ENCODE results near the gene CRHR1. TPM values are rescaled to one million over a fixed set of nuclear protein-coding genes. Genes with fewer than 3 reads are reported as not detected.

Gene CRHR1
- total and polyA plus RNA-seq, 10 of the 15 experiments (the other 5 are each of a cell fraction or from before 2014, with no cell fraction given), result 0.08 TPM; not detected in 9

DNA sequence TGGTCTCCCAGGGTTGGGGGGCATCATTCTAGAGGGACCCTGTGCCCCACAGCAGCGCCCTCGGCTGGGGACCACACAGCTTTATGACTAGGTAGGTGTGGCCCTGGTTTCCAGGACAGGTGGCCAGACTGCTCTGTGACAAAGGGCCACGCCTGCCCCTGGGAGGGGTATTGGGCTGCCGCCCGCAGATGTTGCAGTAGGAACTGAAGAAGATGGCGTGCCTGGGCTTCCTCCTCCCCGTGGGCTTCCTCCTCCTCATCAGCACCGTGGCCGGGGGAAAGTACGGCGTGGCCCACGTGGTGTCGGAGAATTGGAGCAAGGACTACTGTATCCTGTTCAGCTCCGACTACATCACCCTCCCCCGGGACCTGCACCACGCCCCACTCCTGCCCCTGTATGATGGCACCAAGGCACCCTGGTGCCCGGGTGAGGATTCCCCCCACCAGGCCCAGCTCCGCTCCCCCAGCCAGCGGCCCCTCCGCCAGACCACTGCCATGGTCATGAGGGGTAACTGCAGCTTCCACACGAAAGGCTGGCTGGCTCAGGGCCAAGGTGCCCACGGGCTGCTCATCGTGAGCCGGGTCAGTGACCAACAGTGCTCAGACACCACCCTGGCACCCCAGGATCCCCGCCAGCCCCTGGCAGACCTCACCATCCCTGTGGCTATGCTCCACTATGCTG, 60.7 kb downstream of the CRHR1 start, which contains the start of gene SPPL2C:
SPPL2C (plus strand) TSS at position 187 of the 681 bp plus-strand sequence; CDS start at position 213, 26 bp downstream.
- FAIRE-seq (no peak), ATAC-seq (no peak), DNase-seq (ENCODE audit: low read depth, low spot score) (no peak)
- no peaks in the 10 kb centered on the region for H3K9me3 ChIP-seq (replicated peaks; ENCODE audit: control insufficient read depth, insufficient read depth, low read length)
- H4K20me1 ChIP-seq (ENCODE audit: control insufficient read depth, insufficient read depth), result no peaks in the 10 kb centered on the region
- H3K27ac ChIP-seq (ENCODE audit: control insufficient read depth, insufficient read depth), result no peak within 1 kb of the TSS
- TF ChIP-seq GABPA (IDR thresholded peaks at IDR 0.05; ENCODE audit: low read depth) (no peak), MEF2A (IDR thresholded peaks at IDR 0.05; ENCODE audit: insufficient read depth, low read depth, low read length) (no peak), JUNB (IDR thresholded peaks at IDR 0.05) (no peak), NFYA (IDR thresholded peaks at IDR 0.05; ENCODE audit: borderline replicate concordance, low read depth, low read length) (no peak), HCFC1 (IDR thresholded peaks at IDR 0.05; ENCODE audit: low read length) (no peak), ESRRA (IDR thresholded peaks at IDR 0.05; ENCODE audit: low read length) (no peak), JUND (IDR thresholded peaks at IDR 0.05; ENCODE audit: low read depth, low read length) (no peak), SMC3 (IDR thresholded peaks at IDR 0.05; ENCODE audit: borderline replicate concordance, low read length) (no peak)
- TF ChIP-seq, protein P1, sequence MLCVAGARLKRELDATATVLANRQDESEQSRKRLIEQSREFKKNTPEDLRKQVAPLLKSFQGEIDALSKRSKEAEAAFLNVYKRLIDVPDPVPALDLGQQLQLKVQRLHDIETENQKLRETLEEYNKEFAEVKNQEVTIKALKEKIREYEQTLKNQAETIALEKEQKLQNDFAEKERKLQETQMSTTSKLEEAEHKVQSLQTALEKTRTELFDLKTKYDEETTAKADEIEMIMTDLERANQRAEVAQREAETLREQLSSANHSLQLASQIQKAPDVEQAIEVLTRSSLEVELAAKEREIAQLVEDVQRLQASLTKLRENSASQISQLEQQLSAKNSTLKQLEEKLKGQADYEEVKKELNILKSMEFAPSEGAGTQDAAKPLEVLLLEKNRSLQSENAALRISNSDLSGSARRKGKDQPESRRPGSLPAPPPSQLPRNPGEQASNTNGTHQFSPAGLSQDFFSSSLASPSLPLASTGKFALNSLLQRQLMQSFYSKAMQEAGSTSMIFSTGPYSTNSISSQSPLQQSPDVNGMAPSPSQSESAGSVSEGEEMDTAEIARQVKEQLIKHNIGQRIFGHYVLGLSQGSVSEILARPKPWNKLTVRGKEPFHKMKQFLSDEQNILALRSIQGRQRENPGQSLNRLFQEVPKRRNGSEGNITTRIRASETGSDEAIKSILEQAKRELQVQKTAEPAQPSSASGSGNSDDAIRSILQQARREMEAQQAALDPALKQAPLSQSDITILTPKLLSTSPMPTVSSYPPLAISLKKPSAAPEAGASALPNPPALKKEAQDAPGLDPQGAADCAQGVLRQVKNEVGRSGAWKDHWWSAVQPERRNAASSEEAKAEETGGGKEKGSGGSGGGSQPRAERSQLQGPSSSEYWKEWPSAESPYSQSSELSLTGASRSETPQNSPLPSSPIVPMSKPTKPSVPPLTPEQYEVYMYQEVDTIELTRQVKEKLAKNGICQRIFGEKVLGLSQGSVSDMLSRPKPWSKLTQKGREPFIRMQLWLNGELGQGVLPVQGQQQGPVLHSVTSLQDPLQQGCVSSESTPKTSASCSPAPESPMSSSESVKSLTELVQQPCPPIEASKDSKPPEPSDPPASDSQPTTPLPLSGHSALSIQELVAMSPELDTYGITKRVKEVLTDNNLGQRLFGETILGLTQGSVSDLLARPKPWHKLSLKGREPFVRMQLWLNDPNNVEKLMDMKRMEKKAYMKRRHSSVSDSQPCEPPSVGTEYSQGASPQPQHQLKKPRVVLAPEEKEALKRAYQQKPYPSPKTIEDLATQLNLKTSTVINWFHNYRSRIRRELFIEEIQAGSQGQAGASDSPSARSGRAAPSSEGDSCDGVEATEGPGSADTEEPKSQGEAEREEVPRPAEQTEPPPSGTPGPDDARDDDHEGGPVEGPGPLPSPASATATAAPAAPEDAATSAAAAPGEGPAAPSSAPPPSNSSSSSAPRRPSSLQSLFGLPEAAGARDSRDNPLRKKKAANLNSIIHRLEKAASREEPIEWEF (IDR thresholded peaks at IDR 0.05; ENCODE audit: insufficient replicate concordance, low read depth, low read length), result no peak
- TF ChIP-seq, protein P2, sequence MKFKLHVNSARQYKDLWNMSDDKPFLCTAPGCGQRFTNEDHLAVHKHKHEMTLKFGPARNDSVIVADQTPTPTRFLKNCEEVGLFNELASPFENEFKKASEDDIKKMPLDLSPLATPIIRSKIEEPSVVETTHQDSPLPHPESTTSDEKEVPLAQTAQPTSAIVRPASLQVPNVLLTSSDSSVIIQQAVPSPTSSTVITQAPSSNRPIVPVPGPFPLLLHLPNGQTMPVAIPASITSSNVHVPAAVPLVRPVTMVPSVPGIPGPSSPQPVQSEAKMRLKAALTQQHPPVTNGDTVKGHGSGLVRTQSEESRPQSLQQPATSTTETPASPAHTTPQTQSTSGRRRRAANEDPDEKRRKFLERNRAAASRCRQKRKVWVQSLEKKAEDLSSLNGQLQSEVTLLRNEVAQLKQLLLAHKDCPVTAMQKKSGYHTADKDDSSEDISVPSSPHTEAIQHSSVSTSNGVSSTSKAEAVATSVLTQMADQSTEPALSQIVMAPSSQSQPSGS (IDR thresholded peaks at IDR 0.05; ENCODE audit: low read length), result no peak
- BruUV-seq (replicated peaks), result no TSS peak
- H3K4me2 ChIP-seq (ENCODE audit: control insufficient read depth, insufficient read depth), result no peak within 1 kb of the TSS
- no peak within 1 kb of the TSS for H3K9ac ChIP-seq (ENCODE audit: control insufficient read depth, insufficient read depth, low read length)
- RAD21 ChIA-PET (ENCODE audit: unreplicated experiment), result no interaction called here
- CTCF ChIA-PET, result interaction anchor here (2.5 kb wide), 1 partner anchor 13 kb away, joined by 7 read pairs; no protein-coding TSS in a partner anchor
- H3K79me2 ChIP-seq (ENCODE audit: control insufficient read depth, insufficient read depth, low read length), result no peaks in the 10 kb centered on the region
- H2AFZ ChIP-seq (ENCODE audit: control insufficient read depth, low read depth, low read length), result no peak within 1 kb of the TSS
- POLR2A ChIA-PET, result no interaction called here
- intact Hi-C loops (cut with micrococcal nuclease; ENCODE audit: unreplicated experiment) (no loop called here), in situ Hi-C loops (cut with MboI) (loop anchor here (25.0 kb wide), 1 partner anchor 433 kb away; no protein-coding TSS in a partner anchor)
- no peaks in the 10 kb centered on the region; a peak in 2 of 4 replicates for H3K27me3 ChIP-seq (replicated peaks in 1 of 2; ENCODE audit: control insufficient read depth in 2 of 2, insufficient read depth in 2 of 2, low read length in 1 of 2)
- H3K4me1 ChIP-seq (ENCODE audit: control insufficient read depth, insufficient read depth, low read length), result no peaks in the 10 kb centered on the region
- WGBS (ENCODE audit: insufficient coverage, insufficient replicate concordance, low lambda C conversion rate, missing lambda C conversion rate), result 35% methylated on average over 25 of the region's 25 CpGs
- SMC1A ChIA-PET (ENCODE audit: uncharacterized antibody, unreplicated experiment), result no interaction called here
- no peaks in the 10 kb centered on the region for H3K36me3 ChIP-seq (ENCODE audit: control insufficient read depth in 2 of 2, insufficient read depth in 2 of 2, low read length in 1 of 2)
- H3K4me3 ChIP-seq, result no peak within 1 kb of the TSS

Measured in GM12878 (cell line).